Measurements from ENCODE around the gene RHOG.
"Not testable (repeated sequence)": the region's sequence is repeated elsewhere in the genome, so short reads cannot be mapped to it uniquely, and the experiment has no call there.

Gene RHOG

GRCh38 chr11:3808861-3809623 lies 31.7 kb downstream of the RHOG start:
- DNase-seq (ENCODE audit: low read depth, low spot score): peak; percentile 62

DNA sequence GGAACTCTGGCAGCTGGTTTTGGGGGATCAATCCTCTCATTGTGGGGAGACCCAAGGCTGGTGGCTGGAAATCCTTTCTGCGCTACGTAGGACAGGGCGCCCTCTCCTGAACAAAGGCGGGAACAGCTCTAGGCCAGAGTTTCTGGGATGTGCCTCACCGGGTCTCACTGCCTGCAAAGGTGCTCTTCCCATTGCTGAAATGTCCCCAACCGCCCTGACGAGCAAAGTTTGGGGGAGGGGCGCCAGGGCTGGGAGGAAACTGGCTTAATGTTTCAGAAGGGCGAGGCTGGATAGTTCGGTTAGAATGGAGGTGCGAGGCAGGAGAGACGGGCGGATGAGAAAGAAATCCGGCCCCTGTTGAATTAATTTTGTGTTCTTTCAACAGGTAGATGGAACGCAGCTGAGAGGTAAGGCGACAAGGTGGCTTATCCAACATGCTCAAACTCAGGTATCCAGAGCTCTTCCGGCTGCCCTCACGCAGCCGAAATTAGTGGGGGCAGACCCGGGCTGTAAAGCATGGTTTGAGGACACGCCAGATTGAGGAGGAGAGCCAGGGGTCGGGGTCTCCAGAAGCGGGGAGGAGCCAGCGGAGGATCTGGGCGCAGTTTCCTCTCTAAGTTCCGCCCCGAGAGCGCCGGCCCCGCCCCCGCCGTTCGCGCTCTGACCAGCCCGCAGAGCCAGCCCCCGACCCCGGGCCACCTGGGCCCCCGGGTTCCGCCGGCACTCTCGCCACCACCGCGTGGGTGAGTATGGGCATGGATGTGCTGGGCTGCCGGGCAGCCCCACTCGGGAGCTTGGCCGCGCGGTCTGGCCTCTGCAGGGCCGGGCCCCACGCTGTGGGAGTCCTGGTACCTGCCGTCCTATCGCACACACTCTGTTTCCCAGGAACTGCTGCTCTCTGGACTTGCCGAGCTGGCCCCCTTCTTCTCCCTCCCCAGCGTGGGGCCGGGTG lies 32.6 kb downstream of the RHOG start, which contains the start of gene PGAP2:
PGAP2 (plus strand) TSS at position 652 of the 952 bp plus-strand sequence. CDS start 2,700 bp downstream, outside the sequence.
- peak; percentile 70 for DNase-seq (ENCODE audit: low read depth, low spot score)

DNA sequence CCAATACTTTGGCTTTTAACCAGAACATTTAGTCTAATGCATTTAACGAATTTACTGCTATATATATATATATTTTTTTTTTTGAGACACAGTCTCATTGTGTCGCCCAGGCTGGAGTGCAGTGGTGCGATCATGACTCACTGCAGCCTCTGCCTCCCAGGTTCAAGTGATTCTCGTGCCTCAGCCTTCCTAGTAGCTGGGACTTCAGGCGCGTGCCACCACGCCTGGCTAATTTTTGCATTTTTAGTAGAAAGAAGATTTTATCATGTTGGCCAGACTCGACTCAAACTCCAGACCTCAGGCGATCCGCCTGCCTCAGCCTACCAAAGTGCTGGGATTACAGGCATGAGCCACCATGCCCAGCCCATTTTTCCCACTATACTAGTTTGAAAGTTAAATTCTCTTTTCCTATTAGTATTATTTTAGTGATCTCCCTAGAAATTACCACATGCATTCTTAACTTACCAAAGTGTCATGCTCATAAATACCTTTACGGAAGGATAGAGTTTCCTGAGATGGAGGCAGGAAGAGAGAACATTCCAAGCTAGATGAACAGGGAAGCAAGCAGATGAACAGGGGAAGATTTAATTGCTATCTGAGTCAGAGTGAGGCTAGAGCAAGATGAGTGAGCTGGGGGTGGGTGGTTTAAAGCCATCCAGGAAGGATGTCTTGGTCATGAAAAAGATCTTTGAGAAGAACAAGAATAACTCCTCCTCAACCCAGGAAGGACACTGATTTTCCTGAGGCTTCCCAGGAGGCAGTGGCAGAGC lies 36.8 kb downstream of the RHOG start:
- no peak for DNase-seq (ENCODE audit: low read depth, low spot score)

DNA sequence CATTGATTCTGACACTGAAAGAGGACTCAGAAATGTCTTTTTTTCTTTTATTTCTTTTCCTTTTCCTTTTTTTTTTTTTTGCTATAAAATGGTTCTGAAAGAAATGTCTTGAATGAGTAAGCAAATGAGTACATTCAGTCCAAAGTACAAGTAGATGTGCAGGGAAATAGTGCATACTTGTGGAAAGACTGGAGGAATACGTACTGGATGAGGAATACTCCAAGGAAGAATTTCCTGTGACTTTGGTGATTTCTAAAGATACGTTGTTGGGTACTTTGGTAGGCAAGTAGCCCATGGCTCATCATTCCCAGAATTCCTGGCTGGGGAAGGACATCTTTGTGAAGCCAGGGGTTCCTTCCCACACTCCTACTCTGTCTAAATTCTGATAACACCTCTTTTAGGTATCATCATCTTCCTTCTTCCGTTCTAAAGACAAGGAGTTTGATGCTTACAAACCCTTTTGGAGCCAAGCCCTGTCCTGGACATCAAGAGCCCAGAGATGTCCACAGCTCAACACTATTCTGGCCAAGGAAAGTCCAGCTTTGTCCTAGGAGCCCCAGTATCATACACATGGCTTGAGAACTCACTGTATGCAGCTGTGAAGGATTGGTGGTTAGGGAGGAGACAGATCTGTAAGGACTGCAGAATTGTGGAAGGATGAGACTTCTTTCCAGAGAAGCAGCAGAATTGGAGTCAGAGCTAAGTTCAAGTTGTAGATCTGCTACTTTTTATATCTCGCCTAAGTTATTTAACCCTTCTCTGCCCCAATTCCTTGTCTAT lies 38.6 kb downstream of the RHOG start:
- DNase-seq (ENCODE audit: low read depth, low spot score): no peak

- no peak for DNase-seq (ENCODE audit: low read depth, low spot score)
These were observed 40.9 kb downstream of the RHOG start for GRCh38 chr11:3799873-3800272.

DNA sequence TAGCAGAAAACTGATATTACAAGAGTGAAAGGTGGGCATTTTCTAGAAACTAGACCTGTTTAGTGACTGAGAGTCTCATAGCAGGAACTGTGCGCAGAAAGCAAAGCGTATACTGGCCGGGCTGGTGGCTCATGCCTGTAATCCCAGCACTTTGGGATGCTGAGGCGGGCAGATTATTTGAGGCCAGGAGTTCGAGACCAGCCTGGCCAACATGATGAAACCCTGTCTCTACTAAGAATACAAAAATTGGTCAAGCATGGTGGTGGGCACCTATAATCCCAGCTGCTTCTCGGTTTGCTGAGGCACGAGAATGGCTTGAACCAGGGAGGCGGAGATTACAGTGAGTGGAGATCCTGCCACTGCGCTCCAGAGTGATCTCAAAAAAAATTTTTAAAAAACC lies 41.6 kb downstream of the RHOG start:
- DNase-seq (ENCODE audit: low read depth, low spot score): no peak

- DNase-seq (ENCODE audit: low read depth, low spot score): peak; percentile 100
These were observed 43.2 kb downstream of the RHOG start, which contains the start of gene NUP98 for GRCh38 chr11:3797329-3798090. Gene NUP98 (minus strand): TSS chr11:3797554. CDS start chr11:3782117, 15,437 bp downstream.

- DNase-seq (ENCODE audit: low read depth, low spot score): no peak
These were observed 43.9 kb downstream of the RHOG start for GRCh38 chr11:3796801-3797328.

DNA sequence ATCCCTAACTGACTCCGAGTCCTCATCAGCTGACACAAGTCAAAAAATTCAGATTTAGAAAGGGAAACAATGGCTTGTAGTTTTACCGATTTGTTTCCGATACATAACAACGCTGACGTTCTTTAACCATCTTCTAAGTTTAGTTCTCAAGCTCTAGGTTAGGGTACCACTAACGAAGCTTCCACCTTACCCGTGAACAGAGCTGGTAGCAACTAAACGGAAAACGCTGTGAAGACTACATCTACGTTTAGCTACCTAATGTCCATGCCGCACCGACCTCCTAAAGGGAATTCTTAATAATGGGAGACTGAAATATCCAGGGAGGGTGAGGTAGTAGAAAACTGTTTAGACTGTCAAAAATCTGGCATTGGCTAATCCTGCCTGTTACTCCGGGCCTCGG lies 44.4 kb downstream of the RHOG start:
- DNase-seq (ENCODE audit: low read depth, low spot score): peak; percentile 16

- no peak for DNase-seq (ENCODE audit: low read depth, low spot score)
These were observed 44.8 kb downstream of the RHOG start for GRCh38 chr11:3796002-3796311.

- DNase-seq (ENCODE audit: low read depth, low spot score): no peak
These were observed 45.4 kb downstream of the RHOG start for GRCh38 chr11:3795131-3796001.

DNA sequence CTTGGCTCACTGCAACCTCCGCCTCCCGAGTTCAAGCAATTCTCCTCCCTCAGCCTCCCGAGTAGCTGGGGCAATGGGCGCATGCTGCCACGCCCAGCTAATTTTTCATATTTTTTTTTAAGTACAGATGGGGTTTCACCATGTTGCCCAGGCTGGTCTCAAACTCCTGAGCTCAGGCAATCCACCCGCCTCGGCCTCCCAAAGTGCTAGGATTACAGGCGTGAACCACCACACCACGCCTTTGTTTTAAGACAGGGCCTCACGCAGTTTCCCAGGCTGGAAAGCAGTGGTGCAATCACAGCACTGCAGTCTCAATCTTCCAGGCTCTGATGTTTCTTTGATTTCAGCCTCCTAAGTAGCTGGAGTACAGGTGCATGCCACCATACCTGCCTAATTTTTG lies 46.4 kb downstream of the RHOG start:
- DNase-seq (ENCODE audit: low read depth, low spot score): not testable (repeated sequence)

GRCh38 chr11:3786781-3787428 lies 53.9 kb downstream of the RHOG start:
- DNase-seq (ENCODE audit: low read depth, low spot score): peak; percentile 55

DNA sequence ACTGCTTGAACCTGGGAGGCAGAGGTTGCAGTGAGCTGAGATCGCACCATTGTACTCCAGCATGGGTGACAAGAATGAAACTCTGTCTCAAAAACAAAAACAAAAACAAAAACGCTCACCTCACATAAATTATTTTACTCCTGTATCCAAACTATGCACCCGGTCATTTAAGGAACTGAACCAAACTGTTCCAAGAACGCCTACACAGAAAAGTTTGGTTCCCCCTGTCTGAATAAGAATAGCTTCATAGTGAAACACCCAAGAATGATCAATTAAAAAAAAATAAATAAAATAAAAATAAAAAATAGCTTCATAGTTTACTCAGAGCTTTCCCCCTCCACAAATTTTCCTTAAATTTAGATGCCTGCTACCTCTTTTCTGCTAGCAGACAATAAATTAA lies 57.1 kb downstream of the RHOG start:
- no peak for DNase-seq (ENCODE audit: low read depth, low spot score)

DNA sequence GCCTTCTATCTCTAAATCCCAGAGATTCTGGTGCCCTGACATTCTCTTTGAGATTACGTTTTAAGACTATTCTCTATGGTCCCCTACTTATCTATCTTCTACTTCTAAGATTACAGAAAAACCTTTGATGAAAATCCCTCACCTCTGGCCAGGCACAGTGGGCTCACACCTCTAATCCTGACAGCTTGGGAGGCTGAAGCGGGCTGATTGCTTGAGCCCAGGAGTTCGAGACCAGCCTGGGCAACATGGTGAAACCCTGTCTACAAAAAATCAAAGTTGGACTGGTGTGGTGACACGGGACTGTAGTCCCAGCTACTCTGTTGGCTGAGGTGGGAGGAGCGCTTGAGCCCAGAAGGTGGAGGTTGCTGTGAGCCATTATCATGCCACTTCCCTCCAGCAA lies 57.8 kb downstream of the RHOG start:
- DNase-seq (ENCODE audit: low read depth, low spot score): no peak

- no peak for DNase-seq (ENCODE audit: low read depth, low spot score)
These were observed 59.3 kb downstream of the RHOG start for GRCh38 chr11:3781423-3781822.

Measured in astrocyte of the hippocampus (primary cell).